ENCODE data around the gene ZEB1.

Gene ZEB1

GRCh38 chr10:31296754-31297153 is 22.3 kb upstream of the ZEB1 start:
- TF ChIP-seq ZNF777 (tag by site-specific recombination; IDR thresholded peaks at IDR 0.05; ENCODE audit: borderline replicate concordance) (no peak), ZNF221 (tag by site-specific recombination; IDR thresholded peaks at IDR 0.05; ENCODE audit: borderline replicate concordance) (no peak), KLF1 (tag by site-specific recombination; IDR thresholded peaks at IDR 0.05) (no peak), ZNF140 (tag by site-specific recombination; IDR thresholded peaks at IDR 0.05) (no peak), FEZF1 (tag by site-specific recombination; IDR thresholded peaks at IDR 0.05) (no peak), PRDM10 (tag by site-specific recombination; IDR thresholded peaks at IDR 0.05) (no peak)
- TF ChIP-seq, protein P1, sequence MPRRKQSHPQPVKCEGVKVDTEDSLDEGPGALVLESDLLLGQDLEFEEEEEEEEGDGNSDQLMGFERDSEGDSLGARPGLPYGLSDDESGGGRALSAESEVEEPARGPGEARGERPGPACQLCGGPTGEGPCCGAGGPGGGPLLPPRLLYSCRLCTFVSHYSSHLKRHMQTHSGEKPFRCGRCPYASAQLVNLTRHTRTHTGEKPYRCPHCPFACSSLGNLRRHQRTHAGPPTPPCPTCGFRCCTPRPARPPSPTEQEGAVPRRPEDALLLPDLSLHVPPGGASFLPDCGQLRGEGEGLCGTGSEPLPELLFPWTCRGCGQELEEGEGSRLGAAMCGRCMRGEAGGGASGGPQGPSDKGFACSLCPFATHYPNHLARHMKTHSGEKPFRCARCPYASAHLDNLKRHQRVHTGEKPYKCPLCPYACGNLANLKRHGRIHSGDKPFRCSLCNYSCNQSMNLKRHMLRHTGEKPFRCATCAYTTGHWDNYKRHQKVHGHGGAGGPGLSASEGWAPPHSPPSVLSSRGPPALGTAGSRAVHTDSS (tag by site-specific recombination; IDR thresholded peaks at IDR 0.05), result no peak
- TF ChIP-seq, protein P2, sequence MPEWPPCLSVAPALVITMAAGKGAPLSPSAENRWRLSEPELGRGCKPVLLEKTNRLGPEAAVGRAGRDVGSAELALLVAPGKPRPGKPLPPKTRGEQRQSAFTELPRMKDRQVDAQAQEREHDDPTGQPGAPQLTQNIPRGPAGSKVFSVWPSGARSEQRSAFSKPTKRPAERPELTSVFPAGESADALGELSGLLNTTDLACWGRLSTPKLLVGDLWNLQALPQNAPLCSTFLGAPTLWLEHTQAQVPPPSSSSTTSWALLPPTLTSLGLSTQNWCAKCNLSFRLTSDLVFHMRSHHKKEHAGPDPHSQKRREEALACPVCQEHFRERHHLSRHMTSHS (tag by site-specific recombination; IDR thresholded peaks at IDR 0.05), result no peak
- Histone ChIP-seq H3K36me3 (ENCODE audit: control insufficient read depth in 2 of 2, insufficient read depth in 1 of 2, low read length in 2 of 2) (no peaks in the 10 kb centered on the region), H3K4me3 (ENCODE audit: low read depth, low read length) (no peak overlapping the region), H3K27ac (ENCODE audit: extremely low read depth, low read depth, low read length) (no peak overlapping the region), H3K9me3 (ENCODE audit: control insufficient read depth, insufficient read depth, low read depth, low read length) (no peaks in the 10 kb centered on the region), H3K4me1 (ENCODE audit: control insufficient read depth, insufficient read depth, low read length) (no peaks in the 10 kb centered on the region)
- CTCF ChIA-PET, result no interaction called here
- POLR2A ChIA-PET, result no interaction called here

DNA sequence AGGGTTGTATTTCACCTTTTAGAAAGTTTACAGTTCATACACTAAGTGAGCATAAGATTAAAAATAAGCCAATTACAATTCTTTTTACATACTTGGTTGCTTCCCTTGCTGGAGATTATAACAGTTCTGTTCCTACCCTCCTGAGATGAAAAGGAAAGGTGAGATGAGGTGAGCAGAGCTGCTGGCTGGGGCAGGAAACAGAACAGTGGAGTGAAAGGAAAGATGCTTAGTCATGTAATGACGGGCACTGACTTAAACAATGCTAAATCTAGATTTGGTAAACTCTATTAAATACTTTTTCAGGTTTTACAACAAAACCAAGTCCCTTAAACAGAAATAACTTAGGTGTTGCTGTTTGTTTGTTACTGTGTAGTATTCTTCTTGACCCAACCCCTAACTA is 19.9 kb upstream of the ZEB1 start:
- H3K36me3 ChIP-seq (ENCODE audit: control insufficient read depth in 2 of 2, insufficient read depth in 1 of 2, low read length in 2 of 2), result no peaks in the 10 kb centered on the region
- H3K4me1 ChIP-seq (ENCODE audit: control insufficient read depth, insufficient read depth, low read length), result no peaks in the 10 kb centered on the region
- TF ChIP-seq ZNF157 (tag by site-specific recombination; IDR thresholded peaks at IDR 0.05) (no peak), ZNF548 (tag by site-specific recombination; IDR thresholded peaks at IDR 0.05) (no peak), FEZF1 (tag by site-specific recombination; IDR thresholded peaks at IDR 0.05) (no peak), ZNF639 (tag by site-specific recombination; IDR thresholded peaks at IDR 0.05) (no peak), ZNF792 (tag by site-specific recombination; IDR thresholded peaks at IDR 0.05) (no peak), GLI2 (tag by site-specific recombination; IDR thresholded peaks at IDR 0.05; ENCODE audit: borderline replicate concordance, low read depth) (no peak), TRIM28 (IDR thresholded peaks at IDR 0.05; ENCODE audit: borderline replicate concordance, low read length) (no peak)
- H3K4me3 ChIP-seq (ENCODE audit: low read depth, low read length), result no peak overlapping the region
- CTCF ChIA-PET, result interaction anchor here (0.6 kb wide), 1 partner anchor 216 kb away, joined by 3 read pairs; no protein-coding TSS in a partner anchor
- no peak overlapping the region for H3K27ac ChIP-seq (ENCODE audit: extremely low read depth, low read depth, low read length)
- POLR2A ChIA-PET, result no interaction called here
- no peaks in the 10 kb centered on the region for H3K9me3 ChIP-seq (ENCODE audit: control insufficient read depth, insufficient read depth, low read depth, low read length)

- POLR2A ChIA-PET, result no interaction called here
- Histone ChIP-seq H3K4me1 (ENCODE audit: control insufficient read depth, insufficient read depth, low read length) (no peaks in the 10 kb centered on the region; the same call in 1 of the 2 replicates), H3K4me3 (ENCODE audit: low read depth, low read length) (no peak overlapping the region), H3K27ac (ENCODE audit: extremely low read depth, low read depth, low read length) (no peak overlapping the region), H3K36me3 (ENCODE audit: control insufficient read depth in 2 of 2, insufficient read depth in 1 of 2, low read length in 2 of 2) (no peaks in the 10 kb centered on the region), H3K9me3 (ENCODE audit: control insufficient read depth, insufficient read depth, low read depth, low read length) (no peaks in the 10 kb centered on the region)
- CTCF ChIA-PET, result no interaction called here
- TF ChIP-seq HIC1 (tag by site-specific recombination; IDR thresholded peaks at IDR 0.05), result no peak
- TF ChIP-seq ZNF530 (tag by site-specific recombination; IDR thresholded peaks at IDR 0.05; ENCODE audit: low read depth), result no peak
- TF ChIP-seq ZNF747 (tag by site-specific recombination; IDR thresholded peaks at IDR 0.05), result no peak
- no peak for TF ChIP-seq ZNF391 (tag by site-specific recombination; IDR thresholded peaks at IDR 0.05; ENCODE audit: borderline replicate concordance, low read depth)
- TF ChIP-seq, protein P3, sequence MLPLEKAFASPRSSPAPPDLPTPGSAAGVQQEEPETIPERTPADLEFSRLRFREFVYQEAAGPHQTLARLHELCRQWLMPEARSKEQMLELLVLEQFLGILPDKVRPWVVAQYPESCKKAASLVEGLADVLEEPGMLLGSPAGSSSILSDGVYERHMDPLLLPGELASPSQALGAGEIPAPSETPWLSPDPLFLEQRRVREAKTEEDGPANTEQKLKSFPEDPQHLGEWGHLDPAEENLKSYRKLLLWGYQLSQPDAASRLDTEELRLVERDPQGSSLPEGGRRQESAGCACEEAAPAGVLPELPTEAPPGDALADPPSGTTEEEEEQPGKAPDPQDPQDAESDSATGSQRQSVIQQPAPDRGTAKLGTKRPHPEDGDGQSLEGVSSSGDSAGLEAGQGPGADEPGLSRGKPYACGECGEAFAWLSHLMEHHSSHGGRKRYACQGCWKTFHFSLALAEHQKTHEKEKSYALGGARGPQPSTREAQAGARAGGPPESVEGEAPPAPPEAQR (tag by site-specific recombination; IDR thresholded peaks at IDR 0.05), result no peak
Observed at GRCh38 chr10:31303212-31303611, 15.8 kb upstream of the ZEB1 start.

Data from HEK293 (cell line).